ENCODE results near the gene PTPN9.
"Not testable (repeated sequence)": the region's sequence is repeated elsewhere in the genome, so short reads cannot be mapped to it uniquely, and the experiment has no call there.

PTPN9 gene

GRCh38 chr15:75532413-75533250 lies 46.5 kb downstream of the PTPN9 start:
- DNase-seq = peak in 3 of 58 donors; percentile 2 to 9 (median 2)

DNA sequence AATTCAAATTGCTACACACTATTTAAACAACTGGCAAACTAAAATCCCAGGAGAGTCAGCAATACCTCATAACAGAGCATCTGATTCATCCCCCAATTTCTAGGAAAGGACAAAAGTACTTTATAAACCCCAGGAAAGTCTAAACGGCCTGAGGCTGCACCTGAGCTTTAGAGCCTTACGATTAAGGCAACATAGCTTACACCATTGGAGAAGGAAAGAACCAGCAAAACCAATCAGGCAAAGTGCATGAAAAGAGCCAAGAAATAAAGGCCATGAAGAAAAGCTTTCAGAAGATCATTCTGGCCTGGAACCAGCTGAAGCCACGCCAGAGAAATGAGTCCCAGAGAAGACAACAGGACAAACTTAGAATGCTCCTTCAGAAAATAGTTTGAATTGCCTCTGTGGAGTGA lies 48.1 kb downstream of the PTPN9 start:
- DNase-seq = peak in 40 of 58 donors; percentile 2 to 60 (median 22)

DNA sequence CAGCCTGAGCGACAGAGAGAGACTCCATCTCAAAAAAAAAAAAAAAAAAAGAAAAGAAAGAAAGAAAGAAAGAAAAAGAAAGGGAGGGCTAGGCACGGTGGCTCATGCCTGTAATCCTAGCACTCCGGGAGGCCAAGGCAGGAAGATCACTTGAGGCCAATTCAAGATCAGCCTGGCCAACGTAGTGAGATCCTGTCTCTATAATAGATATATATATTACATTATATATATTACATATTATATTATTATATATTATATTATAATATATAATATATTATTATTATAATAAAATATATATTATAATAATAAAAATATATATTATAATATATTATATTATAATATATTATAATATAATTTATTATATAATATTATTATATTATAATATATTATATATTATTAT lies 48.9 kb downstream of the PTPN9 start:
- DNase-seq = no peak

DNA sequence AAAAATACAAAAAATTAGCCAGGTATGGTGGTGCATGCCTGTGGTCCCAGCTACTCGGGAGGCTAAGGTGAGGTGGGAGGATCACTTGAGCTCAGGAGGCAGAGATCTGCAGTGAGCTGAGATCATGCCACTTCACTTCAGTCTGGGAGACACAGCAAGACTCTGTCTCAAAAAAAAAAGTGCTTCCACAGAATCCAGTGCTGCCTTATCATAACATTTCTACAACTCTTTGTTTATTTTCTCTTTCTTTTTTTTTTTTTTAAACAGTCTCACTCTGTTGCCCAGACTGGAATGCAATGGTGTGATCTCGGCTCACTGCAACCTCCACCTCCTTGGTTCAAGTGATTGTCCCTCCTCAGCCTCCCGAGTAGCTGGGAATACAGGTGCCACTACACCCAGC lies 53.4 kb downstream of the PTPN9 start:
- not testable (repeated sequence) for DNase-seq

DNA sequence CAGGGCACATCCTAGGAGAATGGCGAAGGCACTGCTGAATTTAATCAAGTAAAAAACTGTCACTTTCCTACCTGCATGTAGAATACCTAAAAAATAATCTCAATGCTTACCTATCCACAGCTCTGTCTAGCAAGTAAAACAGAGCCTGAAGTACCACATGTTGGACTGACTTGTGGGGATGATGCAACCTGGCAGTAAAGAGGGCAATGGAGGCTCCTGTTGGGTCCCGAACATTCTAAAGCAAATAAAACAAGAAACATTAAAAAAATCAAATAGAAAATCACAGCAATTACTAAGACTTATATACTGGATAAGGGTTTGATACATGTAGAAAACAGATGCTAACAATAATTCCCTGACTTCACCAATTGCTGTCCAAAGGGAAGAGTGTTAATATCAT lies 56.1 kb downstream of the PTPN9 start:
- no peak for DNase-seq

DNA sequence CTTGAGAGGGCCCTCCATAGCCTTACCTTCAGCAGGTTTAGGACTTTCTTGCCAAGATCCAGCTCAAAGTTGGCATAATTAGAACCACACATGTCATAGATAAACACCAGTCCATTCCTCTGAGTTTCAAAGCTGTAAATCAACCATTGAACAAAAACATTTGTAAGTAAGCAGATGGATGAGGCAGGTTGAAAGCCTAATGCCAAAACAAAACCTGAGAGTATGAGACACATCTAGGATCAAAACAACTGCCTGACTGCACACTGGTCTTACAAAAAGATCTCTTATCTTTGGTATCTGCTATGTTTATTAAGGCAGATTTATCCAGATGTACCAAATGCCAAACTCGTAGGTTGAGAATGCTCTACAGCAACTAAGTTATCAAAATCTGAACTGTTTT lies 61.9 kb downstream of the PTPN9 start:
- no peak for DNase-seq

GRCh38 chr15:75508840-75509532 lies 70.1 kb downstream of the PTPN9 start:
- no peak for DNase-seq

DNA sequence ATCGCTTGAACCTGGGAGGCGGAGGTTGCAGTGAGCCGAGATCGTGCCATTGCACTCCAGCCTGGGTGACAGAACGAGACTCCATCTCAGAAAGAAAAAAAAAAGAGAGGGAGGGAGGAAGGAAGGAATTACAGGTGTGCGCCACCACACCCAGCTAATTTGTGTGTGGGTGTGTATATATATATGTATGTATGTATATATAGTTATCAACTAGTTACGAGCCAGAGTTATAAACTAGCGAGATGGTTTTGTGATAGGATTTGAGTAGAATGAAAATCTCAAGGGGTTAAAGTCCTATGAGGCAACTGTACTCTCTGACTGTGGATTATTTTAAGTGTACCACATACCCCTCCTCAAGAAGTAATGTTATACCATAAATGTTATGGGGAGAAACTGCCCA lies 76.8 kb downstream of the PTPN9 start:
- no peak for DNase-seq

DNA sequence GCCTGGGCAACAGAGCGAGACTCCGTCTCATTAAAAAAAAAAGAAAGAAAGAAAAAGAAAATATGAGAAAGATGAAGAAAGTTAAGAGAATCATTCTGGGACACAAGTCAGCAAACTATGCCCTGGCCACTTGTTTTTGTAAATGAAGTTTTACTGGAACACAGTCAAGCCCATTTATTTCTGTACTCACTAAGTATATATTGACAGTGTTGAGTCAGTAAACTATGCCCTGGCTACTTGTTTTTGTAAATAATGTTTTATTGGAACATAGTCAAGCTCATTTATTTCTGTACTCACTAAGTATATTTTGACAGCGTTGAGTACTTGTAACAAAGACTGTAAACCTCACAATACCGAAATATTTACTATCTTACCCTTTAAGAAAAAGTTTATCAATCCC lies 85.4 kb downstream of the PTPN9 start:
- no peak for DNase-seq

DNA sequence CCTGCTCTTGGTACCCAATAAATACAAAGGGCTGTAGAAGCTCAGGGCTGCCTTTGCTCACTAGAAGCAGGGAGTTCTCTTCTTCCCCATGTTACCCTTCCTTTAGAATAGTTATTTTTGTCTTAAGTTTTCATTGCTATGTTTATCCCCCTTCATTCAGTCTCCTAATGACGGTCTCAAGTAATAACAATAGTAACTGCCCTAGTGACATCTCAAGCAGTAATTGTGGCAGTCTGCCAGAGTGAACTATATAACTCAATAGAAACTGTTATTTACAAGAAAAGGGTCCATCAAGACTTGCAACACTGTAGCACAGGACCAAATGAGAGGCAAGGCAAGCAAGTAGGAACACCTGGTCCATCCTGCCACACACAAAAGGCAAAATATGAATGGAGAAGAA lies 95.2 kb downstream of the PTPN9 start:
- DNase-seq = no peak

GRCh38 chr15:75483556-75483955 lies 95.6 kb downstream of the PTPN9 start:
- not testable (repeated sequence) for DNase-seq

- no peak for DNase-seq
These were observed 96.0 kb downstream of the PTPN9 start for GRCh38 chr15:75483106-75483505.

DNA sequence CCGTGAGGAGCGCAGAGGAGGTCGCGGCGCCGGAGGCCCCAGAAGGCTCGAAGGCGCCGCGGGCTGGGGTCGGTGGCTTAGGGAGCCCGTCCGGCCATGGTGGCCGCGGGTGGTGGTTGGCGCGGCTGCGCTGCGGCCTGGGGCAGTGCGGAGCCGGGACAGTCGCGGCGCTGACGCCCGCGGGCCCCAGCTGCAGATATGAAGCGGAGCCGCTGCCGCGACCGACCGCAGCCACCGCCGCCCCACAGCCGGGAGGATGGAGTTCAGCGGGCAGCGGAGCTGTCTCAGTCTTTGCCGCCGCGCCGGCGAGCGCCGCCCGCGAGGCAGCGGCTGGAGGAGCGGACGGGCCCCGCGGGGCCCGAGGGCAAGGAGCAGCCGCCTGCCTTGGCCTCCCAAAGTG lies 98.7 kb downstream of the PTPN9 start:
- not testable (repeated sequence) for DNase-seq

- DNase-seq = no peak
These were observed 99.4 kb downstream of the PTPN9 start for GRCh38 chr15:75479670-75480069.

DNA sequence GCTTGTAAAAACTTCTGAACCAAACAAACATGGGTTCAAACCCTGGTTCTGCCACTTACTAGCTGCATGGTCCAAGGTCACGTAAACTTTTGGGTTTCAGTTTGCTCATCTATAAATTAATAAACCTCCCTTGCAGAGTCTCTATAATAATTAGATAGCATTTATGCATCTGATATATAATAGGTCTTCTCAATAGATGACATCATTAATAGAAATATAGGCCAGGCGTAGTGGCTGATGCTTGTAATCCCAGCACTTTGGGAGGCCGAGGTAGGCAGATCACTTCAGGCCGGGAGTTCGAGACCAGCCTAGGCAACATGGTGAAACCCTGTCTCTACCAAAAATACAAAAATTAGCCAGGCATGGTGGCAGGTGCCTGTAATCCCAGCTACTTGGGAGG lies 102.0 kb downstream of the PTPN9 start:
- DNase-seq = not testable (repeated sequence)

GRCh38 chr15:75468913-75469598 lies 110.1 kb downstream of the PTPN9 start:
- peak in 2 of 58 donors; percentile 2 to 5 for DNase-seq

GRCh38 chr15:75460646-75461045 lies 118.5 kb downstream of the PTPN9 start:
- DNase-seq = no peak

GRCh38 chr15:75459581-75459980 lies 119.5 kb downstream of the PTPN9 start:
- no peak for DNase-seq

GRCh38 chr15:75456710-75457109 lies 122.4 kb downstream of the PTPN9 start:
- peak in 3 of 58 donors; percentile 4 to 19 (median 7) for DNase-seq

DNA sequence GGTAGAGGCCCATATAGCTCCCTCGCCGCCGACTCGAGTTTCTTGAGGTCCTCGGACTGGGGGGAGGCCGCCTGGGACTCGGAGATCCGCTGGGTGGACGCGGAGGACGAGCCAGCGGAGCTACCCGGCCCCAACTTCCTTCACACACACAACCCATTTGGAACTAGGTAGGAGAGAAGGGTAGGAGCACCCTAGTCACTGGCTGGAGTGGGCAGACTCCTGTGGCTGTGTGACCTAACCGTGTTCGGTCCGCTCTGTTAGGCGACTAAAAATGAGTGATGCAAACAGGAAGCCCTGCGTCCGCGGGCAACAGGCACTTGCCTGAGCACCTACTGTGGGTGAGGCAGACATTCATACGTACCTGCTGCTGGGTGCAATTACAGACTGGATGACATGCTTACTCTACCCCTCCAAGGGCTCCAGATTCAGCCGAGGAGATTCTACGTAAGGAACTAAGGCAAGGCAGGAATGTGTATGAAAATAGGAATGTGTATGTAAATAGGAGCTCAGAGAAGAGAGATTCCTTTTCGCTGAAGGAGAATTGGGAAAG lies 123.1 kb downstream of the PTPN9 start:
- peak in 21 of 58 donors; percentile 30 to 84 (median 62) for DNase-seq

DNA sequence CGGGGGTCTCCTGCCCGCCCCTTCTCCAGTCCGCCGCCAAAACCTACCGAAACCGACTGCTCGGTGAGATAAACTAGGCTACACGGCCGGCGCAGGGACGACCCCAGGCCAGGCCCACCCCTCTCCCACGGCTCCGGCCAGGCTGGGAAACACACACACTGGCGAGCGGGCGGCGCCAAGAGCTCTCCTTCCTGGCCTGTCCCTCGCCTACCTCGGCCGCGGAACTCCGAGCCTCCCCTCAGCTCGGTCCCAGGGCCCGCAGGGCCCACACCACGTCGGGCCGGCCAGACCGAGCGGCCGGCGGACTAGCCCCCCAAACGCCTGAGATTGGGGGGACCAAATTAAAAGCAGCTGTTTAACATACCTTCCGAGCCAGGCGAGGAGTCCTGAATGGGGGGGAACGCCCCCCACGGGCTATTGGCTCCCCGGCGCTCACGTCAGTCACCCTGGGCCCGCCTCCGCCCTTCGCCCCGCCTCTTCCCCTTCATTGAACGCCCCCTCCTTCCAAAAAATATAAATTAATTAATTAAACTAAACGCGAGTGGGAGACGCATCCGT lies 123.6 kb downstream of the PTPN9 start:
- peak; percentile 30 to 91 (median 78) for DNase-seq
